Raji (cell line): ENCODE measurements around the gene CNTD1.

Source experiments
- POLR2A ChIP-seq: IDR thresholded peaks from 2 replicates; pipeline ENCODE4 v1.6.1; 2011; ENCODE audit warnings: low read depth, low read length, control low read depth; ENCODE audit not compliant: insufficient read depth

Gene CNTD1, protein sequence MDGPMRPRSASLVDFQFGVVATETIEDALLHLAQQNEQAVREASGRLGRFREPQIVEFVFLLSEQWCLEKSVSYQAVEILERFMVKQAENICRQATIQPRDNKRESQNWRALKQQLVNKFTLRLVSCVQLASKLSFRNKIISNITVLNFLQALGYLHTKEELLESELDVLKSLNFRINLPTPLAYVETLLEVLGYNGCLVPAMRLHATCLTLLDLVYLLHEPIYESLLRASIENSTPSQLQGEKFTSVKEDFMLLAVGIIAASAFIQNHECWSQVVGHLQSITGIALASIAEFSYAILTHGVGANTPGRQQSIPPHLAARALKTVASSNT

DNA sequence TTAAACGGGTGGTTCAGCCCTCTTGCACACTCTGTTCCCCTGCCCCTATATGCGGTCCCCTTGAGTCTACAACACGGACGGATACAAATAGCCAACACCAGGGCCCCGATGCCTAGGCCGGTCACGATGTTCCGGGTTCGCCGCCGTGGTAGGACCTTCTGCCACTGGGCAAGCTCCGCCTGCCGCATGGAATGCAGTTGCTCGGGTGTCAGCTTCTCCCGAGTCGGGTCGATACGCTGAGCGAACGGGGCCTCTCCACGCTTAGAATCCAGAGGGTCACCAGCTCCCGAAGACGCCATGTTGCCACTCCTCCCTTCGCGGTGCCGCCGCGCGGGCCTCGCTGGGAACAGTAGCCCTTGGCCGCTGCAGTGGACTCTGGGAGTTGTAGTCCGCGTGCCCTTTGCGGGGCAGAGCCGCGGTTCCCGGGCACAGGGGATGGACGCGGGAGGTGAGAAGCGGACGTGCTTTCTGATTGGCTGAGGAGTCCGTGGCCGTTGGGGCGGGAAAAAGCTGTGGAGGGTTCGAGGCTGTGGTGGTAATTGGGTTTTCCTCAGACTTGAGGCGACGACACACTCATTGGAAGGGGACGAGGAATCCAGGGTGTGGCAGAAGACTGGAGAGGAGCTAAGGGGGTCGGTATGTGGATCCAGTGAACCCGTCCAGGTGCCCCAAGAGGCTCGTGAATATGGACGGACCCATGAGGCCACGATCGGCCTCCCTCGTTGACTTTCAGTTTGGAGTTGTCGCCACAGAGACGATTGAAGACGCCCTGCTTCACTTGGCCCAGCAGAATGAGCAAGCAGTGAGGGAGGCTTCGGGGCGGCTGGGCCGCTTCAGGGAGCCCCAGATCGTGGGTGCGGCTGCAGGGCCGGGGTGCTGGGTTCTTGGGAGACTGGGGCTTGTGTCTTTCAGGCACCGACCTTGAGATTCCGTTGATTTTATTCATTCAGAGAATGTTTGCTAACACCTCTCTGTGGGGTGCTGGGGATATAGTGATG is at the start of gene CNTD1, which contains the start of gene COA3:
TSS of gene CNTD1 (plus strand) at position 479 of the 998 bp plus-strand sequence. CDS start at position 686, 207 bp downstream.
TSS of gene COA3 (minus strand) at position 322 of the 998 bp plus-strand sequence. CDS start at position 299, 23 bp downstream.
- TF ChIP-seq POLR2A = peak; percentile 58

DNA sequence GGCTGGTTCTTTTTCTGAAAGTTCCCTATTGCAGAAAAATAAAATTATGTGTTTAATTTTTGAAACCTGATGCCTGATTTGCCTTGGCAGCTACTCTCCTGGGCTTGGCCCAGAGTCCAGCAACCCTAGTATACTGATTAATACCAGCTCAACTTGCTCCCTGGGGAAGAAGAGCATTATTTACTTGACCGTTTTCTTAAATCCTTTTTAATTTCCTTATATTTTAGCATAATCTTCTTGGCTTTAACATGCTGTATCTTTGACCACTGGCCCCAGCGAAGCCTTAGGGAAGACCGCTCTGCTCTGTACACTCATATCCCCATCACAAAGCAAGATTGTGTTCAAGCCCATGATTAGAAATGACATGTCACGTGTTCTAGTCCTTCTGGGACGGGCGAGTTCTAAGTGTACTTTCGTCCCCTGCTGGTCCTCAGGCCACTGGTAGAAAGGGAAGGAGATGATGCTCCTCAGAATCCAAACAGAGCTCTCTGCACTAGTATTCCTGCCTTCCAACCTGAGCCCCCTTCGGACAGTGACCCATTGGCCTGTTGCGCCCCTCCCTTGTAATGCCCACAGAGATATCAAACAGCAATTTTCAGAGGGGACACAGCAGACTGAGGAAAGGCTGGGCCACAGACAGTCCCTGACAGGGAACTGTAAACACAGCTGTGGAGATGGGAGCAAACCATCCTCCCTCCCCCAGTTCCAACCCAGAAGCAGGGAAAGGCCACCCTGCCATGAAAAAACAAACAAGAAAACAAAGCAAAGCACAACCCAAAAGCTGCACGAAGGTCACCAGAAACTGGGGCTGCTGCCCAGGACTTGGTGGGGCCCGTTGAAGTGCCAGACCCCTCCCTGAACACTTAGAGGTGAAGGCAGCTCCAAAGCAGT is 49.5 kb upstream of the CNTD1 start:
- no peak for TF ChIP-seq POLR2A

DNA sequence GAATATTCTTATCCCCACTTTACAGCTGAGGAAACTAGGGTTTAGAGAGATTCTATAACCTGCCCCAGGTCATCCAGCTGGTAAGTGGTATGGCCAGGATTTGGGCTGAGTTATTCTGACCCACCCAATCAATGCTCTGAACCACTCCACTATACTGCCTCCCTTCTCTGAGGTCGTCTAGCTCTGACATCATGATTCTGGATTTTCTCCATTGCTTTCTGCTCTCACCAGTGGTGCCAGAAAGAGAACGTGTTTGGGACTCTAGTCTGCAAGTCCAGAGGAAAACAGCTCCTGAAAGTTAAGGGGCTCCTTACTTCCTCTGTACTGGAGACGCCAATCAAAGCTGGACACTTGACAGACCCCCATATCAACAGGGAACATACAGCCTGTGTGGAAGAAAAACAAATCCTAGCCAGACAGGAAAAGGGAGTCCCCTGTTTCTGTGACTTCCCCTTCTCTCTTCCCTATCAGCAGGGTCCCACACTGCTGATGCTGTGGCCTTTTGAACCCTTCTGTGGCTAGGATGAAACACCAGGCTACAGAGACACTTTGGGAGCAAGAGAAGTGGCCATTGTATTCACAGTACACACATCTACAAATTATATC is 47.8 kb upstream of the CNTD1 start:
- no peak for TF ChIP-seq POLR2A

DNA sequence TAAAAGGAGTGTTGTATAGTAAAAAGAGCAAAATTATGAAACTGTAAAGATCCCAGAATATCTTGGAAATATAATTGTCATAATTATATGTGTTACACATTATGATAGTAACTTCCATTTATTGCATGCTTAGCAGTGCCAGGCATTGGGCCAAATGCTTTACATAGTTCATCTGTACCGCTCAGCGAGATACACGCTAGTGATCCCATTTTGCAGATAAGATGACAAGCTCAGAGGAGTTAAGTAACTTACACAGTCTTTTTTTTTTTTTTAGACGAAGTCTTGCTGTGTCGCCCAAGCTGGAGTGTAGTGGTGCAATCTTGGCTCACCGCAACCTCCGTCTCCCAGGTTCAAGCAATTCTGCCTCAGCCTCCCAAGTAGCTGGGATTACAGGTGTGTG is 47.0 kb upstream of the CNTD1 start:
- no peak for TF ChIP-seq POLR2A

DNA sequence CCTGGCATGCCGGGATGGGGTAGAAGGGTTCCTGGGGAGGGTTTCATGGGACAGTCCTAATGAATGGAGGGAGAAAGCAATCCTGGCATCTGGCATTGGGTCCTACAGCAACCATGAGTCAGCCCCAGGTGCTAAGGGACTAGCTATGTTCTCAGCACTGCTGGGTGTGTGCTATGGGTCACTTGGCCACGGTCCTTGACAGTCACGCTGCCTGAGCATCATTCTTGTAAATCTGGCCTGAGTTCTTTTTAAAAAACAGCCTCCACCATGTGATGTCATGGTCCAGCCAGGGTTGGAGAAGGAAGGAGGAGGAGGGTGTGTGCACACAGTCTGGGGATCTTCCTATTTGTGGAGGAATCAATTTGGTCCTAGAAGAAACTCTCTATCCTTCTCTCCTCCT is 43.9 kb upstream of the CNTD1 start:
- TF ChIP-seq POLR2A = no peak

DNA sequence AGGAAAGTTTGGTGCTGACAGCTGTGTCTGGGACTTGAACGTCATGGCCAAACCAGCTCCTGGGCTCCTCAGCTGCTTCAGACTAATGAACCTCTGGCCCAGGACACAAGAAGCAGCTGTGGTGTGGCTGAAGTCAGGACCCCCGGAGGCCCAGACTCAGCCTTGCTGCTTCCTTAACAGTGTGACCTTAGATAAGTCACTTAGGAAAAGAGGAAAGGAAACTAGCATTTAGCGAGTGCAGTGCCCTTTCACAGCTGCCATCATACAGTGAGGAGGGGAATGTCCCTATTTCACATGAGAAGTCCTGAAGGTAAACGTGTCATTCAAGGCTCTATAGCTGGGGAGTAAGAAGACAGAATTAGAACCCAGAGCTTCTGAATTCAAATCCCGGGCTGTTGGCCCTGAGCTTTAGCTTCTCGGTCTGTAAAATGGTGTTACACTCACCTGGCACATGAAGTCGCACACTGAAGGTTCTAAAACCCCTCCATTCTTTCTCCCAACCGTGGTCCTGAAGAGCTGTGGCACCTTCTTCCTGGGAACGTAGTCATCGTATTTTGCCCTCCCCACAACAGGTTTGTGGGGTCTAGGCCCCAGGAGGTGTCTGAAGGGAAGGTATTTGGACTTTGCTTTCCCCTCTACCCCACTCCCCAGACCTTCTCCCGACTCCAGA is 38.5 kb upstream of the CNTD1 start:
- no peak for TF ChIP-seq POLR2A

DNA sequence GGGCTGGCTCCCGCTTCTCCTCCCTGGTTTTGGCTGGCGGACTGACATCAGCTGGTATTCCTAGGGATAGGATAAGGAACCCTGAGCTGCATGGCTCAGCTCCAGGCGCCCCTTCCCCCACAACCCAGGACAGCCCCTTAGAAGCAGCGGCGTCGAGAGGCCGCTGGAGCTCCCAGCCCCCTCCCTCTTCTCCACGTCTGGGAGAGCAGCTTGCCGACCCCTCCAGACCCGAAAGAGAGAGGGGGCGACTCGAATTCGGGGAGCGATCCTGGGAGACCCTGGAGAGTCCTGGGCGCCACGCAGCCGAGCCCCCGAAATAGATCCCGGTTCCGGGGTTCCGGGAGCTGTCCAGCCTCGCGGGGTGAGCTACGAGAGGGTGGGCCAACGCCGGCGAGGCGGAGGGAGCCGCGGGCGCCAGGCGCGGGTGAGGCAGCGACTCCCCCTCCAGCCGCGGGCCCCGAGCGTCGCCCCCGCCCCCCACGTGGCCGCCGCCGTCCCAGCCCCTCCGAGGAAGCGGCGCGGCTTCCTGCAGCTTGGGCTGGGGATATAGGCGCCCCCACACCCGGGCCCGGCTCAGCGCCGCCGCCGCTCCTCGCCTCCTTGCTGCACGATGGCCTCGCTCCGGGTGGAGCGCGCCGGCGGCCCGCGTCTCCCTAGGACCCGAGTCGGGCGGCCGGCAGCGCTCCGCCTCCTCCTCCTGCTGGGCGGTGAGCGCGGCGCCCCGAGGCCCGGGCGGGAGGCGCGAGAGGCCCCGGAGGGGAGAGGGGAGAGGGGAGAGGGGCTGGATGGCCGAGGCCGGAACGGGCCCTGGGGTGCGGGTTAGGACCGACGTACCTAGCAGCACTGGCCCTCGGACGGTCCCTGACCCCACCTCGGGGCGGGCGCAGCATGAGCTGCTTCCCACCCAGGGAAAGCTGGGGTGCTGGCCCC is 37.7 kb upstream of the CNTD1 start, which contains the start of gene RAMP2:
TSS of gene RAMP2 (plus strand) at position 576 of the 930 bp plus-strand sequence. CDS start at position 611, 35 bp downstream.
- TF ChIP-seq POLR2A = no peak

DNA sequence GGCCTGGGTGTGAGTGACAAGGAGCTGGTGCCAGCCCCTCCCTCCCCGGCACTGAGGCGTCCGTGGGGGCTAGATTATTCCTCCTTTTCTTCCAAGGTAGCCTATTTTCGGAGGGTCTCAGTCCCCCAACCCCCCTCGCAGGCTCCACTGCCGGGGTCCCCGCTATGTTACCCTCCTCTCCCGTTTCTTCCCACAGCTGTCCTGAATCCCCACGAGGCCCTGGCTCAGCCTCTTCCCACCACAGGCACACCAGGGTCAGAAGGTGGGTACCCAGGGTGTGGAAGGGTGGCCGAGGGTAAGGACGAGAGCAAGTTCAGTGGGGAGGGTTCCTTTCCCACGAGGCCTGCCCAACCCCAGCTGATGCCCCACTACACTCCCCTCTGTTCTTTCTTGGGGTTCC is 37.0 kb upstream of the CNTD1 start:
- TF ChIP-seq POLR2A = no peak

DNA sequence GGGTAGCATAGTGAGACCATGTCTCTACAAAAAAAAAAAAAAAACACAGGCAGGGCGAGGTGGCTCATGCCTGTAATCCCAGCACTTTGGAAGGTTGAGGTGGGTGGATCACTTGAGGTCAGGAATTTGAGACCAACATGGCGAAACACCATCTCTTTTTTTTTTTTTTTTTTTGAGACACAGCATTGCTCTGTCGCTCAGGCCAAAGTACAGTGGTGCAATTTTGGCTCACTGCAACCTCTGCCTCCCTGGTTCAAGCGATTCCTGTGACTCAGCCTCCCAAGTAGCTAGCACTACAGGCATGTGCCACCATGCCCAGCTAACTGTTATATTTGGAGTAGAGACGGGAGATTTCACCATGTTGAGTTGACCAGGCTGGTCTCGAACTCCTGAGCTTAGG is 32.5 kb upstream of the CNTD1 start:
- TF ChIP-seq POLR2A = no peak

DNA sequence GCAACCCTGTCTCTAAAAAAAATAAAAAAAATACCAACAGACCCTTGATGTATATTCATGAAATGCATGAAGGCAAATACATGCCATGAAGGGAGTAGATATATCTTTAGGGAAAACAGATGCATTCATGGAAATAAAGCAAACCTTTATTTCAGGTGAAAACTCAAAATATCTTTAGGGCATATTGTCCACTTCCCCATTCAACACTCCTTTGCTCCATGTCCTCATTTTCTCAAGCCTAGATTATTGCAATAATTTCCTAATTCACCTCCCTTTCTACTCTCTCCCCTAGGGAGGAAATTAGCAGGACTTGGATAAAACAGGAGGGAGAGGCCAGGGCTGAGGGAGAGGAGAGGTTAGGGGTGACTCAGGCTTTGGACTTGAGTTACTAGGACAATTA is 31.1 kb upstream of the CNTD1 start:
- TF ChIP-seq POLR2A = no peak

DNA sequence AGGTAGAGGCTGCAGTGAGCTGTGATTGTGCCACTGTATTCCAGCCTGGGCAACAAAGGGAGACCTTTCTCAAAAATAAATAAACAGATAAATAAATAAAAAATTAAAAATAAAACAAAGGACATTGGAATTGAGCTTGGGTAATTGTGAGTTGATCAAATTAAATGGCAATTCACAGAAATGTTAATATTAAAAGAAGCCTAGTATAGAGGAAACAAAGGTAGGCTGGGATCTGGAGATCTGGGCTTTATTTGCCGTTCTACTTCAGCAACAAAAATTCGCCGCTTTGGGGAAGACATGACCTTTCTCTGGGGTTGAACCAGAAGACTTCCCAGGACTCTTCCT is 25.7 kb upstream of the CNTD1 start:
- TF ChIP-seq POLR2A = no peak

DNA sequence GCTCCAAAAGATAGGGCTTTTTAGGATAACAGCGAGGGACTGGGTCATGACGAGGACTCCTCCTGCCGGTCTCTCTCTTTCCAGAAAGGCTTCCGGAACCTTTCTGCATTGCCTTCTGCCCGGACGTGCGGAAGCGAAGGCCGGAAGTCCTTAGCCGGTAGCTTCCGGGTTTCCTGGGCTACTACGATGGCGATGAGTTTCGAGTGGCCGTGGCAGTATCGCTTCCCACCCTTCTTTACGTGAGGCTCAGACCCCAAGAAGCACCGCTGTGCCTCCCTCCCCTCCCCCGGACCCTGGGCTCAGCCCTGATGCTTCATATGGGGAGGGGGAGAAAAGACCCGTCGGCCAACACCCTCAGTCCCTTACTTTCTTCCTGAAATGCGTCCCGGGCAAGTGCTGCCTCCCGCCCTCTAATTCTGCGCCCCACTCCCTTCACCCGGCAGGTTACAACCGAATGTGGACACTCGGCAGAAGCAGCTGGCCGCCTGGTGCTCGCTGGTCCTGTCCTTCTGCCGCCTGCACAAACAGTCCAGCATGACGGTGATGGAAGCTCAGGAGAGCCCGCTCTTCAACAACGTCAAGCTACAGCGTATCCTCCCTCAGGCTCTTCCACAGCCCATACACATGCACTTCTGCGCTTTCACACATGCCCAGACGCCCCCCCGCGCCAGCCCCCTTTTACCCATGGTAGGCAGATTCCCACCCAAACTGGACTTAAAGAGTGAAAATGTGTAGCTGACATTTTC is 25.2 kb upstream of the CNTD1 start, which contains the start of gene VPS25:
TSS of gene VPS25 (plus strand) at position 160 of the 746 bp plus-strand sequence. CDS start at position 187, 27 bp downstream.
- peak; percentile 97 for TF ChIP-seq POLR2A

DNA sequence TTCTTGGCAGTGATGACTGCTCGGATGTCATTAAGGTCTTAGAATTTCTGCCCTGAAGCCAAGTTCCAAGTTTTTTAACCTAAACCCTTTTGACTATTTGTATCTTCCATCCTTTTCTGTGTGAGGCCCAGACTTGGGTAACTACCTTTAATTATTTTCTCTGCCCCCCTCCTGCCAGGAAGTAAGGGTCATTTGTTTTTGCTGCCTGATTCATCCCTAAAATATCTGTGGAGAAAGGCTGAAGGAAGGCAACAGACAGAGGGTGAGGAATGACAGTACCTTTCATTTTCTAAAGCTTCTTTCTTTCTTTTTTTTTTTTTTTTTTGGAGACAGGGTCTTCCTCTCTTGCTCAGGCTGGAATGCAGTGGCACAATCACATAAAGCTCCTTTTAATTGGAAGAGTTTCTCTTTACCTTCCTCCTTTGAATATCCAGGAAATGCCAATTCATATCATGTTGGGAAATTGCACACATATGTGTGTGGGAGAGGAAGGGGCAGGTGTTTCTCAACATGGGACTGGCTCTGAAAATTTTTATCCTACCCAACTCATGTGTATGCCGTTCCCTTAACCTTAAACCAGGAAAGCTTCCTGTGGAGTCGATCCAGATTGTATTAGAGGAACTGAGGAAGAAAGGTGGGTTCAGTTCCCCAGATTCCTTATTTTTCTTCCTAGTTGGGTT is 24.5 kb upstream of the CNTD1 start:
- TF ChIP-seq POLR2A = no peak
